WTC11 (cell line): ENCODE data around the gene COL21A1.

Source experiments
- EMX1 ChIP-seq: fragments of 250-450 bp; sonication (Bioruptor Pico); IDR thresholded peaks from 2 replicates; pipeline ENCODE4 v1.8.0; 2021; ENCODE audit warnings: mild to moderate bottlenecking
- FOXJ3 ChIP-seq: sonication (generic); formaldehyde crosslinking; IDR thresholded peaks from 2 replicates; pipeline ENCODE4 v1.9.0; 2021; ENCODE audit warnings: missing genetic modification reagents, mild to moderate bottlenecking, borderline replicate concordance
- TF ChIP-seq, protein P1 (sequence below): fragments of 200-600 bp; IDR thresholded peaks from 2 replicates; pipeline ENCODE4 v1.8.0; 2022; ENCODE audit warnings: antibody characterized with exemption

DNA sequence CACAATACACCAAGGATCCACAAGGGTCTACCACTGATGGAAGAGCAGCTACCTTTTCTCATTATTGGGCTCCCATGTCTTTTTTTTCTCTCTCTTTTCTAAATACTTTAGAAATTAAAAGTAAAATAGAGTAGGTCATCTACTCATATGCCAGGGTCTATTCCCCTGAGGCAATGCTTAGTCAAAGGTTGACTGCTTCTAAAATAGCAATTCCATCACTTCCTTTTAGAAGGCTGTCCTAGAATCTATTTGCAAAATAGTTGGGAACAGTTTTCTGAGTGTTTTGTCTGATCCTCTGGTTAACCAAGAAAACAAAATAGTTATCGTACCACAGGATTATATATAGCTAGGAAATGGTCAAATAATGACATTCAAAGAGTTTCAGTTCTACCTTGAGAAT is 174.1 kb downstream of the COL21A1 start:
- TF ChIP-seq FOXJ3 (CRISPR knock-in tag): no peak
- TF ChIP-seq, protein P1, sequence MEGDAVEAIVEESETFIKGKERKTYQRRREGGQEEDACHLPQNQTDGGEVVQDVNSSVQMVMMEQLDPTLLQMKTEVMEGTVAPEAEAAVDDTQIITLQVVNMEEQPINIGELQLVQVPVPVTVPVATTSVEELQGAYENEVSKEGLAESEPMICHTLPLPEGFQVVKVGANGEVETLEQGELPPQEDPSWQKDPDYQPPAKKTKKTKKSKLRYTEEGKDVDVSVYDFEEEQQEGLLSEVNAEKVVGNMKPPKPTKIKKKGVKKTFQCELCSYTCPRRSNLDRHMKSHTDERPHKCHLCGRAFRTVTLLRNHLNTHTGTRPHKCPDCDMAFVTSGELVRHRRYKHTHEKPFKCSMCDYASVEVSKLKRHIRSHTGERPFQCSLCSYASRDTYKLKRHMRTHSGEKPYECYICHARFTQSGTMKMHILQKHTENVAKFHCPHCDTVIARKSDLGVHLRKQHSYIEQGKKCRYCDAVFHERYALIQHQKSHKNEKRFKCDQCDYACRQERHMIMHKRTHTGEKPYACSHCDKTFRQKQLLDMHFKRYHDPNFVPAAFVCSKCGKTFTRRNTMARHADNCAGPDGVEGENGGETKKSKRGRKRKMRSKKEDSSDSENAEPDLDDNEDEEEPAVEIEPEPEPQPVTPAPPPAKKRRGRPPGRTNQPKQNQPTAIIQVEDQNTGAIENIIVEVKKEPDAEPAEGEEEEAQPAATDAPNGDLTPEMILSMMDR: no peak
- no peak for TF ChIP-seq EMX1
